PC-3 (cell line): ENCODE measurements around the gene MIB1. TPM values are rescaled to one million over a fixed set of nuclear protein-coding genes. Genes with fewer than 3 reads are reported as not detected.

ENCODE experiments used
- ATAC-seq: fragments of 200-7000 bp; cut with Tn5 transposase; 2 replicates; pipeline ENCODE4 v1.9.1; 2020; ENCODE audit warnings: mild to moderate bottlenecking, moderate library complexity
- BruUV-seq: library from RNA; stranded (reverse); fragments of 400-500 nt; replicated peaks from 2 replicates; lab custom pipeline; 2021; lab: Mats Ljungman, UMichigan
- CTCF ChIA-PET: fragments of 300-600 bp; sonication (Branson Sonifier 250); formaldehyde crosslinking; loops from one replicate; lab custom pipeline; 2022; ENCODE audit warnings: antibody characterized with exemption; lab: Charles Lee
- POLR2A ChIA-PET: fragments of 300-600 bp; sonication (Branson Sonifier 250); formaldehyde crosslinking; loops from one replicate; lab custom pipeline; 2022; ENCODE audit warnings: antibody characterized with exemption; ENCODE audit not compliant: unreplicated experiment; lab: Charles Lee
- DNase-seq: peaks from one replicate; pipeline ENCODE4 v3.0.0-alpha.2; 2015
- H2AFZ ChIP-seq: fragments of 300-600 bp; sonication (generic); 2 replicates; pipeline ENCODE4 v1.6.0; 2016; ENCODE audit warnings: antibody characterized with exemption, low read length
- H3F3A ChIP-seq: fragments of 300-600 bp; sonication (generic); one replicate; pipeline ENCODE4 v1.6.0; 2017; ENCODE audit warnings: antibody characterized with exemption, low read length, control low read depth, mild to moderate bottlenecking; ENCODE audit not compliant: unreplicated experiment
- H3K27ac ChIP-seq: fragments of 300-600 bp; sonication (generic); 2 replicates; pipeline ENCODE4 v1.5.1; 2016; ENCODE audit warnings: mild to moderate bottlenecking, low read length
- H3K27me3 ChIP-seq: fragments of 300-600 bp; sonication (generic); 2 replicates; pipeline ENCODE4 v1.6.1; 2016; ENCODE audit warnings: low read length, mixed read lengths
- H3K36me3 ChIP-seq: fragments of 300-600 bp; sonication (generic); 2 replicates; pipeline ENCODE4 v1.6.1; 2016; ENCODE audit warnings: low read depth, mixed run types, low read length, mixed read lengths
- H3K4me1 ChIP-seq: fragments of 300-600 bp; sonication (generic); 2 replicates; pipeline ENCODE4 v1.5.1; 2016; ENCODE audit warnings: low read length; ENCODE audit not compliant: insufficient read depth
- H3K4me2 ChIP-seq: fragments of 300-600 bp; sonication (generic); 2 replicates; pipeline ENCODE4 v1.6.0; 2016; ENCODE audit warnings: low read length
- H3K4me3 ChIP-seq: fragments of 300-600 bp; sonication (generic); 2 replicates; pipeline ENCODE4 v1.5.1; 2016; ENCODE audit warnings: mild to moderate bottlenecking, low read length, mixed read lengths
- H3K79me2 ChIP-seq: fragments of 300-600 bp; sonication (generic); 2 replicates; pipeline ENCODE4 v1.6.1; 2017; ENCODE audit warnings: low read length, mixed read lengths
- H3K9ac ChIP-seq: fragments of 300-600 bp; sonication (generic); 2 replicates; pipeline ENCODE4 v1.6.0; 2016; ENCODE audit warnings: mild to moderate bottlenecking, low read length
- H3K9me2 ChIP-seq: fragments of 300-600 bp; sonication (generic); replicated peaks from 2 replicates; pipeline ENCODE4 v1.6.1; 2016; ENCODE audit warnings: mixed run types, low read length, mixed read lengths
- H3K9me3 ChIP-seq: fragments of 300-600 bp; sonication (generic); 2 replicates; pipeline ENCODE4 v1.6.1; 2016; ENCODE audit warnings: low read length, mixed read lengths
- H4K20me1 ChIP-seq: fragments of 300-600 bp; sonication (generic); 2 replicates; pipeline ENCODE4 v1.6.1; 2016; ENCODE audit warnings: low read length, mixed read lengths
- CTCF ChIP-seq: fragments of 300-600 bp; sonication (generic); conservative IDR thresholded peaks from 2 replicates; pipeline ENCODE4 v1.5.1; 2017; ENCODE audit warnings: antibody characterized with exemption, low read depth, mild to moderate bottlenecking, low read length
- EZH2 ChIP-seq: fragments of 300-600 bp; sonication (generic); IDR thresholded peaks from one replicate; pipeline ENCODE4 v1.6.1; 2017; ENCODE audit warnings: antibody characterized with exemption, mild to moderate bottlenecking, low read length; ENCODE audit not compliant: unreplicated experiment
- EZH2phosphoT487 ChIP-seq: fragments of 300-600 bp; sonication (generic); IDR thresholded peaks from 2 replicates; pipeline ENCODE4 v1.6.1; 2018; ENCODE audit warnings: mild to moderate bottlenecking, antibody characterized with exemption, low read length, borderline replicate concordance
- intact Hi-C: fragments of 100-400 bp; cut with micrococcal nuclease; formaldehyde crosslinking; loops from 2 replicates; pipeline ENCODE4 v1.9.0; 2023
- total RNA-seq: library from RNA; depleted of rRNA; stranded (reverse); fragments of >200 nt; gene quantifications from 2 replicates; pipeline ENCODE4 v1.2.3, GENCODE V29; 2014

Gene MIB1
- total RNA-seq, 1 experiment from 2014 or later: 25.1 TPM

GRCh38 chr18:21799721-21800120, 59.1 kb downstream of the MIB1 start:
- Histone ChIP-seq H3K27me3 (no peaks in the 10 kb centered on the region), H3F3A (no peaks in the 10 kb centered on the region), H3K79me2 (no peaks in the 10 kb centered on the region), H3K9ac (no peak overlapping the region), H2AFZ (no peak overlapping the region), H3K4me1 (no peaks in the 10 kb centered on the region), H3K9me2 (no peaks in the 10 kb centered on the region), H3K27ac (no peak overlapping the region), H3K4me3 (no peak overlapping the region), H3K9me3 (no peaks in the 10 kb centered on the region), H3K4me2 (no peak overlapping the region), H3K36me3 (peaks cover 13% of the 10 kb centered on the region; the same call in 1 of the 2 replicates), H4K20me1 (no peaks in the 10 kb centered on the region)
- BruUV-seq: no TSS peak
- no peak for TF ChIP-seq EZH2
- no peak for TF ChIP-seq CTCF
- no peak for TF ChIP-seq EZH2phosphoT487
- DNase-seq (no peak), ATAC-seq (no peak)
- POLR2A ChIA-PET: no interaction called here
- intact Hi-C loops: no loop called here
- CTCF ChIA-PET: no interaction called here

GRCh38 chr18:21803495-21803894, 62.9 kb downstream of the MIB1 start:
- Histone ChIP-seq H3F3A (no peaks in the 10 kb centered on the region), H3K4me2 (no peak overlapping the region), H3K27me3 (no peaks in the 10 kb centered on the region), H3K27ac (no peak overlapping the region), H3K9ac (no peak overlapping the region), H2AFZ (no peak overlapping the region), H3K9me2 (no peaks in the 10 kb centered on the region), H3K9me3 (no peaks in the 10 kb centered on the region), H3K36me3 (peaks cover 12% of the 10 kb centered on the region; the same call in 1 of the 2 replicates), H4K20me1 (no peaks in the 10 kb centered on the region), H3K4me3 (no peak overlapping the region), H3K4me1 (no peaks in the 10 kb centered on the region), H3K79me2 (no peaks in the 10 kb centered on the region)
- no peak for ATAC-seq
- CTCF ChIA-PET: no interaction called here
- no TSS peak for BruUV-seq
- DNase-seq: no peak
- intact Hi-C loops: no loop called here
- POLR2A ChIA-PET: no interaction called here
- TF ChIP-seq EZH2 (no peak), EZH2phosphoT487 (no peak)

- CTCF ChIA-PET: no interaction called here
- intact Hi-C loops: no loop called here
- 0 out of 2 replicates have a peak, but pooled peaks cover 2% of the 10 kb centered on the region for H3K4me1 ChIP-seq
- BruUV-seq: no TSS peak
- no peaks in the 10 kb centered on the region for H3K9me2 ChIP-seq
- no peaks in the 10 kb centered on the region for H3K27me3 ChIP-seq
- no peak overlapping the region for H3K4me3 ChIP-seq
- no peak for DNase-seq
- H4K20me1 ChIP-seq: no peaks in the 10 kb centered on the region
- no peak for TF ChIP-seq EZH2
- no peak for TF ChIP-seq CTCF
- ATAC-seq: no peak
- H3F3A ChIP-seq: no peaks in the 10 kb centered on the region
- no peaks in the 10 kb centered on the region for H3K79me2 ChIP-seq
- H3K9me3 ChIP-seq: no peaks in the 10 kb centered on the region
- H3K36me3 ChIP-seq: peaks cover 31% of the 10 kb centered on the region
- POLR2A ChIA-PET: no interaction called here
- no peak overlapping the region for H3K27ac ChIP-seq
- H3K4me2 ChIP-seq: no peak overlapping the region
- no peak overlapping the region for H3K9ac ChIP-seq
- no peak overlapping the region for H2AFZ ChIP-seq
Observed at GRCh38 chr18:21805771-21806366, 65.3 kb downstream of the MIB1 start.
